SKM-1 (cell line): Measurements from ENCODE around the gene CYP39A1.
A peak's percentile ranks its signal among the peaks of the same experiment; 100 is the strongest.

Experiments
- DNase-seq: peaks from one replicate; lab custom pipeline; 2025; ENCODE audit not compliant: unreplicated experiment; lab: John Stamatoyannopoulos, UW

The CYP39A1 gene, protein sequence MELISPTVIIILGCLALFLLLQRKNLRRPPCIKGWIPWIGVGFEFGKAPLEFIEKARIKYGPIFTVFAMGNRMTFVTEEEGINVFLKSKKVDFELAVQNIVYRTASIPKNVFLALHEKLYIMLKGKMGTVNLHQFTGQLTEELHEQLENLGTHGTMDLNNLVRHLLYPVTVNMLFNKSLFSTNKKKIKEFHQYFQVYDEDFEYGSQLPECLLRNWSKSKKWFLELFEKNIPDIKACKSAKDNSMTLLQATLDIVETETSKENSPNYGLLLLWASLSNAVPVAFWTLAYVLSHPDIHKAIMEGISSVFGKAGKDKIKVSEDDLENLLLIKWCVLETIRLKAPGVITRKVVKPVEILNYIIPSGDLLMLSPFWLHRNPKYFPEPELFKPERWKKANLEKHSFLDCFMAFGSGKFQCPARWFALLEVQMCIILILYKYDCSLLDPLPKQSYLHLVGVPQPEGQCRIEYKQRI

DNA sequence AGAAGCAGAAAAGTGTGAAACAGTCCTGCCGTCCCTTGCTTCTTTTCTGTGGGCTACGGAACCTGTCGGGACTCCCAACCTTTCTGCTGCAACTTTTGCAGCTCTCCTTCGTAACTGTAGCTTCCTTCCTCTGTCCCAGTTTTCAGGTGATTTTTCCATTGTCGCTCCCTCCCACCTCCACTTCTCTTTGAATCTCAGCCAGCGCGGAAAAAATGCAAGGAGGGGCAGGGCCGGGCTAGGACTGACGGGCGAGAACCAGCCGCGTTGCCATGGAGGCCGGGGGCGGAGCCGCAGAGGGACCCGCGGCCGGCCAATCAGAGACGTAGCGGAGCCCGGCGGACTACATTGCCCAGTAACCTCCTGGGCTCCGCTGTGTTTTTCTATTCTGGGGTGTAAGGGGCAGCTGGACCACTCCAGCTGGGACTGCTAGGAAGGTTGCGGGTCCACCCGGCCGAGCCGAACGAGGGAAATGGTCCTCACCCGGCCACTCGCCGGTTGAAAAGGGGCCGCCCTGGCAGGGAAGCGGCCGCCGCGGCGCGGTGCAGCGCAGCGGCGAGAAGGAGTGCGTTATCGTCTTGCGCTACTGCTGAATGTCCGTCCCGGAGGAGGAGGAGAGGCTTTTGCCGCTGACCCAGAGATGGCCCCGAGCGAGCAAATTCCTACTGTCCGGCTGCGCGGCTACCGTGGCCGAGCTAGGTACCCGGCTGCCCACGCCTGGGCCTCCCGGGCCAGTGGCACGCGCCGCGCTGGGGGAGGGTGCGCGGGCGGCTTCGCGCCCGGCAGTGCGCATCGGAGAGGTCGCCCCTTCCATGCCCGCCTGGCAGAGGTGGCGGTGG lies at the start of gene CYP39A1, which contains the start of gene SLC25A27:
TSS of gene CYP39A1 (minus strand) at position 216 of the 836 bp plus-strand sequence. CDS start 236 bp downstream, outside the sequence.
TSS of gene SLC25A27 (plus strand) at position 373 of the 836 bp plus-strand sequence. CDS start at position 591, 218 bp downstream.
- peak; percentile 83 for DNase-seq

DNA sequence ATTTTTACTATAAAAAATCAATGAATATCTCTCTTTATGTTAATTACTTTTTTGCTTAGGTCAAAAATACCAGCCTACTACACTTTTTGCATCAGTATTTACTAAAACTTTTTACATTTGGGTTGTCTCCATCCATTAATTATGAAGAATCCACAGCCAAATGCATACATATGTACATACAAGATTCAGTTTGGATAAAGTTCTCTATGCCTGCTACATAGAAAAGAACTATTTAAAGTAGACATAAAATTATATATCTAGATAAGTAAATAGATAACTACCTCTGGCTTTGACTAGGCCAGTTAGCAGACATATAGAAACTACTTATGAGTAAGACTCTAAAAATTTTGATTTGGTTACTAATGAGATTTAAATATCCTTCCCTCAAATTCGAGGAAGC lies 47.4 kb upstream of the CYP39A1 start:
- no peak for DNase-seq

- DNase-seq = no peak
These were observed 38.4 kb upstream of the CYP39A1 start for GRCh38 chr6:46690911-46691451.

DNA sequence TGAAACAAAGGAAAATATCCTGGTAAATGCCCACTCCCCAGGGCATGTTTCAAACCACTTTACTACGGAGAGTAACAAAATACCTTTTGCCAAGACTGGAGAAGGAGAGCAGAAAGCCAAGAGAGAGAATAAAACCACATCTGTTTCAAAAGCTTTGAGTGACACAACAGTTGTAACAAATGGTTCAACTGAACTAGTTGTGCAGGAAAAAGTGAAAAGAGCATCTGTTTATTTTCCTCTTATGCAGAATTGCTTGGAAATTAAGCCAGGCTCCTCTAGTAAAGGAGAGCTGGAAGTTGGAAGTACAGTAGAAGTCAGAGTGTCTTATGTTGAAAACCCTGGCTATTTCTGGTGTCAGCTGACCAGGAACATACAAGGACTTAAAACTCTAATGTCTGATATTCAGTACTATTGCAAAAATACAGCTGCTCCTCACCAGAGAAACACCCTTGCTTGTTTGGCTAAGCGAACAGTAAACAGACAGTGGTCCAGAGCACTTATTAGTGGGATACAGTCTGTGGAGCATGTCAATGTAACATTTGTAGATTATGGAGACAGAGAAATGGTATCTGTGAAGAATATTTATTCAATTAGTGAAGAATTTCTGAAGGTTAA lies 37.6 kb upstream of the CYP39A1 start:
- DNase-seq = no peak

GRCh38 chr6:46689657-46690056 lies 37.0 kb upstream of the CYP39A1 start:
- no peak for DNase-seq

DNA sequence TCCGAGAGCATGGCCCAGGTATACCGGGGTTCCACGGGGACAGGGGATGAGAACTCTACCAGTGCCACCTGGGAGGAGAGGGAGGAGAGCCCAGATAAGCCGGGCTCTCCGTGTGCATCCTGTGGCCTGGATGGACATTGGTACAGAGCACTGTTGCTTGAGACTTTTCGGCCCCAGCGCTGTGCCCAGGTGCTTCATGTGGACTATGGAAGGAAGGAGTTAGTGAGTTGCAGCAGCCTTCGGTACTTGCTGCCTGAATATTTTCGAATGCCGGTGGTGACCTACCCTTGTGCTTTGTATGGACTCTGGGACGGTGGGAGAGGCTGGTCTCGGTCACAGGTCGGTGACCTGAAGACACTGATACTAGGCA lies 36.3 kb upstream of the CYP39A1 start:
- DNase-seq = no peak

- DNase-seq = no peak
These were observed 35.7 kb upstream of the CYP39A1 start for GRCh38 chr6:46688117-46688965.

- DNase-seq = no peak
These were observed 35.0 kb upstream of the CYP39A1 start, which contains the start of gene TDRD6 for GRCh38 chr6:46687619-46688097. TDRD6 (plus strand) TSS chr6:46687885; CDS start chr6:46688129, 244 bp downstream.

GRCh38 chr6:46684771-46685170 lies 32.2 kb upstream of the CYP39A1 start:
- no peak for DNase-seq

DNA sequence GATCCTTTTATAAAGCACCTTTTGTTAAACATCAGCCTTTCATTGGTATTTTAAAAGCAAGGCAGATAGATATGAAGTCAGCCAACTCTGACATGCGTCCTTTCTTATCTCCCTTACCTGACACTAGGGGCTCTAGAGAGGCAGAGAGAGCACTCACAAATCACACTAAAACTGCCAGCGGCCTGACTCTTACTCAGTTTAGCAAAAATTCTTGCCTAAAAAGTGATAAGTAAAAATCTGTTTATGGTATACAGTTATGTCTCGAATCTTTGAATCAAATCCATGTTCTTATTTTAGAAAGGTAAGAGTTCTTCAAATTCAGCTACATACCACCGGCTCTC lies 24.7 kb upstream of the CYP39A1 start:
- no peak for DNase-seq

DNA sequence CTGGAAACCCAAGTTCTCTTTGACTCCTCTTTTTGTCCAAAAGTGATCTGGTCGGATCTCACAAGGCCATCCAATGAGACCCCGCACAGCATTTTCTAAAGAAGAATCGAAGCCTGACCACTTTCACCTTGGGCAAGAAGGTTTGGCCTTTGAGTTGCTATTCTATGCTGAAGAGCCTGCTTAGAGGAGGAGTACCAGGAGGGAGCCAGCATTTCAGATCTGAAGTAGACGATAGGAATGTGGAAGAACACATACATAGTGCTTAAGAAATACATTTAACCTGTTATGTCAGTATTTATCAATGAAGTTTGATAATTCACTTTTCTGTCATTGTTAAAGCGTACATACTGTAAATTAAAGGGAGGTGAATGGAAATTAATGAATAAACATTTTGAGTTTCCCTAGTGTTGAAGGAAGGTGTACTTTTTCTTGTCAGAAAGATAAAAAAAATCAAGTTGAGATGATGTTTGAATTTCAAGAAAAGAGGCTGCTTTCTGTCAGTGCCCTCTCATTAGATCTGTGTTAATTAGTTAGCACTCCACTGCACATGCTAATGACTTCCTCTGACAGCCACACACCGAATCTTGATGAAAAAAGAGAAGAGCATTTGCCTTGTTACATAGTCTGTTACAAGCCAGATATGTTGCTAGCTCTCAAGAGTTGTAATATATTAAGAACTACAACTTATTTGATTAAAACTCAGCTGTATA lies 24.1 kb upstream of the CYP39A1 start:
- no peak for DNase-seq

DNA sequence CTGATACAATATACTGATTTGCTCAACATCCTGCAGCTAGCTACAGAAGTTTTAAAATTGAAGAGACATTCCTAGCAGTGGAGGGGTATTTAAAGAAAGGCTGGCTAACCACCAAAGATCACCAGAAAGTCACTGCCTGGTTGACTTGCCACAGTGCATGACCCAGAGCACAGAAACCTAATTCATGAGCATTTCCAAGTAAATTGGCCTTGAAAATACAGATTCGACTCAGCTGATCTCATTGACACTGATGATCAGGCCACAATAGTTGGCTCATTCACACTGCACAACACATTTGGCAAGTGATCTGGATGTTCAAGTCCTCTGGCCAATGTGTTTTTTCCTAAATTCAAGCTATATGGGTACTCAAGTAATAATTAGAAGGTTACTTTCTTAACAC lies 21.8 kb upstream of the CYP39A1 start:
- DNase-seq = no peak

DNA sequence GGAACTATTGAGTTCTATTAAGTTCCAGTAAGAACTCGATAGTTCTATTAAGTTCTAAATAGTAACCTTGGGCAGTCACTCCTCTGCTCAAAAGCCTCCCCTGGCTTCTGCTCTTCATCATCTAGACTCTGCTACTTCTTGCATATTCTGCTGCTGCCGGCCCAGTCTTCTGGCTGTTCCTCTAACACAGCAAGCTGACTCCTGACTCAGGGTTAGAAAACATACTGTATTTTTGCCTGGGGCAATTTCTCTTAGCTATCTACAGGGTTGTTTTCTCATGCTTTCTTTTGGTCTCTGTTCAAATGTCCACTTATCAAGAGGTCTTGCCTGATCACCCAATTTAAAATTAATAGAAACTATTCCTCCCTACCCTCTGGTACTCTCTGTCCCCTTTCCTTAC lies 14.8 kb upstream of the CYP39A1 start:
- DNase-seq = no peak

DNA sequence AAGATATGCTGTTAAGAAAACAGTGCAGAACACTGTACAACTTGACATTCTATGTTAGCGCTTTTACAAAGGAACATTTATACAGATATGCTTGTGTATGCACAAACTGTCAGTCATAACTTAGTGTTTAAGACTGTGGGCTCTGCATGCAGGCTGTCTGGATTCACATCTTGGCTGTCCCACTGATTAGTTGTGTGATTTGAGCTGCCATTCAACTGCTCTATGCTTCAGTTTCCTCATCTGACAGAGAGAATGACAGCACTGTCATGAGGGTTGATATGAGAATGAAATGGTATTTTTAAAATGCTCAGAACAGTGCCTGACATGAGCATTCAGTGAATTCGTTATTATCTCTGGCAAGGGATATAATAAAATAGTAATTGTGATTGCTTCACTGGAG lies 8.9 kb upstream of the CYP39A1 start:
- no peak for DNase-seq

GRCh38 chr6:46657642-46658041 lies 5.0 kb upstream of the CYP39A1 start:
- no peak for DNase-seq

GRCh38 chr6:46655803-46656202 lies 3.2 kb upstream of the CYP39A1 start:
- DNase-seq = peak; percentile 16

GRCh38 chr6:46653439-46654195 lies 999 bp upstream of the CYP39A1 start:
- DNase-seq = no peak

- no peak for DNase-seq
These were observed 401 bp downstream of the CYP39A1 start for GRCh38 chr6:46652232-46652602.

GRCh38 chr6:46651816-46652215 lies 802 bp downstream of the CYP39A1 start:
- no peak for DNase-seq
